A549 (cell line): Measurements from ENCODE around the gene DDX54. TPM values are rescaled to one million over a fixed set of nuclear protein-coding genes. Genes with fewer than 3 reads are reported as not detected.
"Not testable (repeated sequence)": the region's sequence is repeated elsewhere in the genome, so short reads cannot be mapped to it uniquely, and the experiment has no call there.

Experiments used
- ATAC-seq, 2 experiments: fragments of 200-7000 bp in 1 of 2; fragments of >200 bp in 1 of 2; cut with Nextera tagmentation in 1 of 2; cut with Tn5 transposase in 1 of 2; 3 replicates each; pipeline versions ENCODE4 v1.8.0 to v1.9.1; 2018 to 2020; ENCODE audit warnings: mild to moderate bottlenecking in 1 of 2, moderate library complexity in 1 of 2
- CTCF ChIA-PET: fragments of 300-600 bp; sonication (Branson Sonifier 250); formaldehyde crosslinking; extraction: SDS; loops from one replicate; lab custom pipeline; 2021; ENCODE audit warnings: antibody characterized with exemption, inconsistent platforms; lab: Yijun Ruan, JAX
- POLR2A ChIA-PET: fragments of 350-600 bp; formaldehyde crosslinking; extraction: SDS; loops from one replicate; lab custom pipeline; 2021; ENCODE audit warnings: antibody characterized with exemption, inconsistent platforms; lab: Yijun Ruan, JAX
- DNase-seq, 2 experiments: peaks; one replicate each; pipeline versions ENCODE4 v3.0.0 to v3.0.0-alpha.2; 2011 to 2016; ENCODE audit warnings: low read depth in 1 of 2, low spot score in 1 of 2
- FAIRE-seq: peaks from 2 replicates; lab custom pipeline; 2011; peaks lifted over from hg19 to GRCh38; lab: Jason Lieb, UNC
- H3K27ac ChIP-seq, 2 experiments: fragments of >200 bp; sonication (Bioruptor Twin); formaldehyde crosslinking; 3 replicates each; pipeline ENCODE4 v1.5.1; 2016 to 2017
- H3K4me1 ChIP-seq: fragments of >200 bp; sonication (Bioruptor Twin); formaldehyde crosslinking; 3 replicates; pipeline ENCODE4 v1.6.1; 2016
- H3K4me2 ChIP-seq: fragments of >200 bp; sonication (Bioruptor Twin); formaldehyde crosslinking; 3 replicates; pipeline ENCODE4 v1.6.1; 2016
- H3K4me3 ChIP-seq: fragments of >200 bp; sonication (Bioruptor Twin); formaldehyde crosslinking; 3 replicates; pipeline ENCODE4 v1.5.1; 2016
- H3K9me3 ChIP-seq: fragments of >200 bp; sonication (Bioruptor Twin); formaldehyde crosslinking; 3 replicates; pipeline ENCODE4 v1.6.1; 2016
- ATOH8 ChIP-seq: fragments of 250-450 bp; sonication (Bioruptor Pico); IDR thresholded peaks from 2 replicates; pipeline ENCODE4 v1.5.0; 2020; ENCODE audit warnings: low read depth, mild to moderate bottlenecking, moderate library complexity
- BHLHE40 ChIP-seq: IDR thresholded peaks from 2 replicates; pipeline ENCODE4 v1.6.1; 2012; ENCODE audit warnings: low read depth, low read length, inconsistent platforms
- CHD4 ChIP-seq: fragments of 200-600 bp; sonication (generic); IDR thresholded peaks from 2 replicates; pipeline ENCODE4 v1.6.1; 2016; ENCODE audit warnings: antibody characterized with exemption, mild to moderate bottlenecking, borderline replicate concordance
- EHF ChIP-seq: fragments of 250-450 bp; sonication (Bioruptor Pico); IDR thresholded peaks from 2 replicates; pipeline ENCODE4 v1.5.0; 2020; ENCODE audit warnings: mild to moderate bottlenecking
- ELK1 ChIP-seq: fragments of 150-350 bp; IDR thresholded peaks from 2 replicates; pipeline ENCODE4 v1.6.1; 2014; ENCODE audit warnings: low read depth, mild to moderate bottlenecking, low read length
- FOSB ChIP-seq: fragments of 250-450 bp; sonication (Bioruptor Pico); IDR thresholded peaks from 2 replicates; pipeline ENCODE4 v1.5.0; 2020; ENCODE audit warnings: mild to moderate bottlenecking, moderate library complexity
- FOXS1 ChIP-seq: fragments of 250-450 bp; sonication (Bioruptor Pico); IDR thresholded peaks from 2 replicates; pipeline ENCODE4 v1.5.0; 2020; ENCODE audit warnings: mild to moderate bottlenecking, moderate library complexity
- HDAC2 ChIP-seq: fragments of 200-600 bp; sonication (generic); IDR thresholded peaks from 2 replicates; pipeline ENCODE4 v1.6.1; 2016
- JUNB ChIP-seq: fragments of >200 bp; sonication (Bioruptor Twin); formaldehyde crosslinking; IDR thresholded peaks from 2 replicates; pipeline ENCODE4 v1.6.1; 2016
- KDM1A ChIP-seq: fragments of 200-600 bp; sonication (generic); IDR thresholded peaks from 2 replicates; pipeline ENCODE4 v1.6.1; 2016; ENCODE audit warnings: low read depth, mild to moderate bottlenecking
- KDM5A ChIP-seq: fragments of 200-600 bp; sonication (generic); IDR thresholded peaks from 2 replicates; pipeline ENCODE4 v1.6.1; 2016; ENCODE audit warnings: antibody characterized with exemption, mild to moderate bottlenecking
- MAX ChIP-seq: IDR thresholded peaks from 2 replicates; pipeline ENCODE4 v1.6.1; 2012
- NFE2L2 ChIP-seq: fragments of 150-350 bp; conservative IDR thresholded peaks from 2 replicates; pipeline ENCODE4 v1.6.1; 2014; ENCODE audit warnings: low read length
- NPAS2 ChIP-seq: fragments of 250-450 bp; sonication (Bioruptor Pico); IDR thresholded peaks from 2 replicates; pipeline ENCODE4 v1.8.0; 2022; ENCODE audit warnings: mild to moderate bottlenecking, moderate library complexity, borderline replicate concordance
- NR3C1 ChIP-seq: fragments of >200 bp; sonication (Bioruptor Twin); formaldehyde crosslinking; IDR thresholded peaks from 3 replicates; pipeline ENCODE4 v1.6.1; 2017
- POLR2AphosphoS2 ChIP-seq: conservative IDR thresholded peaks from 2 replicates; pipeline ENCODE4 v1.6.1; 2012; ENCODE audit warnings: low read length, improper control_type of control experiment, inconsistent platforms
- RAD21 ChIP-seq, 2 experiments: fragments of >200 bp in 1 of 2; sonication (Bioruptor Twin) in 1 of 2; formaldehyde crosslinking in 1 of 2; IDR thresholded peaks in 1 of 2; conservative IDR thresholded peaks in 1 of 2; 2 replicates in 1 of 2; 3 replicates in 1 of 2; pipeline ENCODE4 v1.6.1; 2012 to 2018; ENCODE audit warnings: inconsistent platforms in 1 of 2
- RARB ChIP-seq: fragments of 250-450 bp; sonication (Bioruptor Pico); IDR thresholded peaks from 2 replicates; pipeline ENCODE4 v1.8.0; 2021; ENCODE audit warnings: mild to moderate bottlenecking, moderate library complexity
- REST ChIP-seq: fragments of 200-600 bp; sonication (generic); IDR thresholded peaks from 2 replicates; pipeline ENCODE4 v1.6.1; 2016; ENCODE audit warnings: antibody characterized with exemption, mild to moderate bottlenecking, moderate library complexity
- RNF2 ChIP-seq: fragments of 200-600 bp; sonication (generic); IDR thresholded peaks from 2 replicates; pipeline ENCODE4 v1.6.1; 2016; ENCODE audit warnings: low read depth, mild to moderate bottlenecking, antibody characterized with exemption, moderate library complexity, borderline replicate concordance
- TP53 ChIP-seq: fragments of 250-450 bp; sonication (Bioruptor Pico); IDR thresholded peaks from 2 replicates; pipeline ENCODE4 v1.5.0; 2021; ENCODE audit warnings: mild to moderate bottlenecking, moderate library complexity
- ZFP36 ChIP-seq: fragments of 450-650 bp; IDR thresholded peaks from 2 replicates; pipeline ENCODE4 v1.6.1; 2014; ENCODE audit warnings: borderline replicate concordance; ENCODE audit not compliant: partially characterized antibody
- WGBS: methylation state at CpG from one replicate; pipeline ENCODE4 v1.1.6; 2017; ENCODE audit errors: missing lambda C conversion rate; 5-methylcytosine and 5-hydroxymethylcytosine counted together
- polyA plus RNA-seq, 4 experiments: library from polyadenylated mRNA; depleted of rRNA in 3 of 4; stranded (reverse); fragments of >200 nt; fragmentation: RNase III in 1 of 4; extraction: RNeasy Plus Mini Kit Qiagen cat#74134 plus additional on column Dnase treatment in 1 of 4; gene quantifications; 2 replicates in 3 of 4; 3 replicates in 1 of 4; pipeline ENCODE4 v1.2.3, GENCODE V29; 2011 to 2017

Gene DDX54
- polyA plus RNA-seq, 2 of the 4 experiments (the other 2 are of a cell fraction): 62.4 to 64.5 TPM

GRCh38 chr12:113119980-113120669, 65.2 kb downstream of the DDX54 start:
- H3K4me3 ChIP-seq: no peak overlapping the region
- no peaks in the 10 kb centered on the region for H3K4me1 ChIP-seq
- DNase-seq (peak in 1 of 2 experiments; percentile 35), ATAC-seq (0 out of 6 replicates have a peak, but pooled peaks of 1 of the 2 experiments have one; percentile 15), FAIRE-seq (no peak)
- H3K4me2 ChIP-seq: no peak overlapping the region
- TF ChIP-seq HDAC2: no peak
- 0 out of 2 replicates have a peak, but pooled peaks have one; percentile 24 for TF ChIP-seq KDM1A
- TF ChIP-seq ZFP36: peak; percentile 68
- POLR2A ChIA-PET: no interaction called here
- WGBS: 11% methylated on average over 3 of the region's 4 CpGs
- peaks cover 5% of the 10 kb centered on the region; the same call in 1 of the 3 replicates for H3K9me3 ChIP-seq
- no peak overlapping the region for H3K27ac ChIP-seq
- CTCF ChIA-PET: interaction anchor here (0.9 to 3.0 kb wide), 7 partner anchors 11 to 74 kb away, joined by 3 to 17 read pairs (median 7); partner anchors contain the start of gene RASAL1

- ATAC-seq: no peak
- Histone ChIP-seq H3K4me3 (no peak overlapping the region), H3K4me1 (no peaks in the 10 kb centered on the region)
- CTCF ChIA-PET: interaction anchor here (1.4 to 1.6 kb wide), 2 partner anchors 19 to 35 kb away, joined by 4 to 8 read pairs; no protein-coding TSS in a partner anchor
- no peak for TF ChIP-seq EHF (CRISPR knock-in tag)
- TF ChIP-seq, all 56 proteins: peak for 0
- 92% methylated on average over 1 of the region's 1 CpG for WGBS
- DNase-seq (no peak), FAIRE-seq (no peak)
- Histone ChIP-seq H3K9me3 (peaks cover 3% of the 10 kb centered on the region; the same call in 1 of the 3 replicates), H3K27ac (no peak overlapping the region), H3K4me2 (no peak overlapping the region)
- POLR2A ChIA-PET: no interaction called here
These were observed 67.1 kb downstream of the DDX54 start for GRCh38 chr12:113118142-113118541.

- H3K4me1 ChIP-seq, H3K27ac ChIP-seq, H3K4me2 ChIP-seq, FAIRE-seq, ATAC-seq, H3K4me3 ChIP-seq, DNase-seq, H3K9me3 ChIP-seq, POLR2A ChIA-PET: not testable (repeated sequence)
- CTCF ChIA-PET: interaction anchor here (1.4 to 1.6 kb wide), 2 partner anchors 19 to 36 kb away, joined by 4 to 8 read pairs; no protein-coding TSS in a partner anchor
- WGBS: 45% methylated on average over 8 of the region's 8 CpGs
These were observed 67.6 kb downstream of the DDX54 start for GRCh38 chr12:113117684-113118083.

GRCh38 chr12:113116875-113117274, 68.4 kb downstream of the DDX54 start:
- WGBS: 63% methylated on average over 5 of the region's 6 CpGs
- Histone ChIP-seq H3K4me1 (no peaks in the 10 kb centered on the region), H3K4me3 (no peak overlapping the region), H3K9me3 (no peaks in the 10 kb centered on the region), H3K27ac (no peak overlapping the region), H3K4me2 (no peak overlapping the region)
- POLR2A ChIA-PET: no interaction called here
- ATAC-seq: peak in 1 of 2 experiments; percentile 41; a peak in 3 of 6 replicates
- FAIRE-seq: no peak
- DNase-seq: no peak
- CTCF ChIA-PET: interaction anchor here (1.4 to 1.6 kb wide), 2 partner anchors 18 to 36 kb away, joined by 4 to 8 read pairs; no protein-coding TSS in a partner anchor
- TF ChIP-seq FOXS1 (no peak), RARB (no peak), NR3C1 (no peak), REST (no peak), MAX (no peak), POLR2AphosphoS2 (no peak), RAD21 (conservative IDR thresholded peaks at IDR 0.05 in 1 of 2, IDR thresholded peaks at IDR 0.05 in 1 of 2) (no peak), NFE2L2 (no peak), RNF2 (no peak), ATOH8 (CRISPR knock-in tag) (no peak), FOSB (CRISPR knock-in tag) (no peak), JUNB (no peak), ELK1 (no peak), TP53 (CRISPR knock-in tag) (no peak), NPAS2 (CRISPR knock-in tag) (no peak), KDM5A (no peak), BHLHE40 (no peak), CHD4 (no peak)
